ENCODE data around the gene AKR1C3. TPM values are rescaled to one million over a fixed set of nuclear protein-coding genes. Genes with fewer than 3 reads are reported as not detected.

The AKR1C3 gene
- total RNA-seq, 1 experiment from 2014 or later: 0.55 TPM

DNA sequence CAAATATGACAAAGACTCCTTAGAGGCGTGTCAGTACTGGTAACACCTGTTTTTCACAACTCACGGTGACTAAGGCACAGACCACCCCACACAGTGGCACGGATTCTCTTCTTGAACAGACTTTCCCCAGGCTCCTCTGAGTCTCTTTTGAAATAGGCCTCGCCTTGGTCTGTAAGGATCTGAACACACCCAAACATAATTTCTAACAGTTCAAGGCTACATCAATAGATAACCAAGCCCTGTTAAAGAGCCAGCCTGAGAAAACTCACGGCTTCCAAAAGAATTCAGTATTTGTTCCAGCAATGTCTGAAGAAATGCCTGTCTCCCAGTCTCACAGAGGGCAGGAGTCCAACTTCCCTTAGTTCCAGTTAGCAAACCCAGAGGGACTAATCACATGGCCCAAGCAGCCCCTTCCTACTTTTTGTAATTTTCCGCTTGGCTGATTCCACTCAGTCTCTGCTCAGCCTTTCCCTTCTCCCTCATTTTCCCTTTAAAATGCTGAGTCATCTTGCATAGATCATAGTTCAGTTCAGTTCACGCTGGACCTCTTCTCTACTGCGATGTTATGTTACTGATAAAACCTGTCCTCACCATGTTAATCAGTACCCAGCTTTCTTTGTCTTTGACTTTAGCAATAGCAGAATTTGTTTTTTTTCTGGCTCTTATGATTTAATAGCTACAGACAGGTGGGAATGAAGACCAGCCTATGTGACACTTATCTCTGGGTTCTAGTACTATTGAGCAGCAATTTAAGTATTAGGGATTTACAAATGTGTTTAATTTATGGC lies 22.6 kb upstream of the AKR1C3 start:
- H3K4me3 ChIP-seq: no peak overlapping the region
- no peak overlapping the region for H3K27ac ChIP-seq
- no peaks in the 10 kb centered on the region for H3K9me3 ChIP-seq (replicated peaks)
- DNase-seq (ENCODE audit: low read depth in 1 of 2, low spot score in 2 of 2): peak in 1 of 2 experiments; percentile 3
- H3K4me1 ChIP-seq (replicated peaks): no peaks in the 10 kb centered on the region
- no peaks in the 10 kb centered on the region for H3K36me3 ChIP-seq
- 0 out of 2 replicates have a peak, but pooled peaks cover 2% of the 10 kb centered on the region for H3K27me3 ChIP-seq (replicated peaks)

DNA sequence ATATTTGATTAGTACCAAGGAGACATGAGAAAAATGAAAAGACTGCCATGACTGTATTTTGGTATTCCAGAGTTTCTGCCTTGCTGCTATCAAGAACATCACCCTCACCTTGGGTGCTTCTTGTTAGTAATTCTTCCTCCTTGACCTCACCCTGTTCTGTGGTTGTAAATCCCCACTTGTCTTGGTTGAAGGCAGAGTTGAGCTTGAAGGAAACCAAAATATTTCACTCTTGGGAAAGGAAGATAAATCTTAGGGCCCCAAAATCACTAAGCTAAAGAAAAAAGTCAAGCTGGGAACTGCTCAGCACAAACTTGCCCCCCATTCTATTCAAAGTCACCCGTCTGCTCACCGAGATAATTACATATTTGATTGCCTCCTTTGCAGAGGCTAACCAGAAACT lies 20.6 kb upstream of the AKR1C3 start:
- Histone ChIP-seq H3K9me3 (replicated peaks) (no peaks in the 10 kb centered on the region), H3K27me3 (replicated peaks) (0 out of 2 replicates have a peak, but pooled peaks cover 3% of the 10 kb centered on the region), H3K4me1 (replicated peaks) (no peaks in the 10 kb centered on the region), H3K27ac (no peak overlapping the region), H3K36me3 (no peaks in the 10 kb centered on the region), H3K4me3 (no peak overlapping the region)
- no peak for DNase-seq (ENCODE audit: low read depth in 1 of 2, low spot score in 2 of 2)

DNA sequence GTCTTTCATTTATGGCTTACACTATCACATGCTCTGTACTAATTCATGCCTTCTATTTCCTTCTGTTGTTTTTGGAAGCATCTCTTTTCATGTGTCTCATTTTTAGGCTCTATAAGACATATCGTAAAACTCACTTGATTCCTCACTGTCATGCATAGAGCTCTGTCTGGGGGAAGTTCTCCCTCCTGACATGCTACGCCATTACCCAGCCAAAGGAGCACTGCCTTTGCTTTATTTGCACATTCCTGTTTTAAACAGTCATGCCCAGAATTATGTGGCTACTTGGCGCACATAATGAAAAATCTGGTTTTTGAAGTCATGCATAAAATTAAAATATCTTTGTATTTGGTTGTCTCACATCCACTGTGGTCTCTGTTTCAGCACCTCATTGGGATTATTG lies 17.6 kb upstream of the AKR1C3 start:
- Histone ChIP-seq H3K9me3 (replicated peaks) (no peaks in the 10 kb centered on the region), H3K4me3 (no peak overlapping the region), H3K27me3 (replicated peaks) (0 out of 2 replicates have a peak, but pooled peaks cover 3% of the 10 kb centered on the region), H3K4me1 (replicated peaks) (no peaks in the 10 kb centered on the region), H3K36me3 (no peaks in the 10 kb centered on the region), H3K27ac (no peak overlapping the region)
- DNase-seq (ENCODE audit: low read depth in 1 of 2, low spot score in 2 of 2): no peak

DNA sequence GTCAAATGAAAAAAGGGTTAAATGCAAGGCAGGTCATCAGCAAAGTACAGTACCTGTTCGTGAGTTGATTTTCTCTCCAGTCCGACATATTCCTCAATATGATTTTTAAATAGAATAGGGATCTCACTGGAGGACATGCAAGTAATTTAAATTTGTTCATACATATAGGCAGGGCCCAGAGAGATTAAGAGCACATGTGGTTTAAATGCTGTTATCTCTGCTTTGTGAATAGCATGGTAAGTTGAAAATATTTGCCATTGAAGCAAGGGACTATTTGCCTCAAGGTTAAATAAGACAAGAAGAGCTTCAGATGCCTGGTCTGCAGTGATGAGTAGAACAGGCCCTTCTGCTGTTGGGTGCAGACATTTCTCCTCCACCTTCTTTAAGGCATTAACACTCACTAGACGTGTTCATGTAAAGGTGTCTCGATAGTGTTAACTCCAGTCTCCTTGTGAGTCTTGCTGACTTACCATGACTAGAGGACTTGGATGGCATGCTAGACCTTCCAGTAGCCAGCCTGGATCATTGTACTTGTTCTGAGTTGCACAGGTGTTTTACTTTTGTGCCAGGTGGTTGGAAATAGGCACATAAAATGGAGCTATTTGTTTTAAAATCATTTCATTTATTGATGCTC lies 15.6 kb upstream of the AKR1C3 start:
- no peak overlapping the region for H3K4me3 ChIP-seq
- no peak for DNase-seq (ENCODE audit: low read depth in 1 of 2, low spot score in 2 of 2)
- H3K27ac ChIP-seq: no peak overlapping the region
- no peaks in the 10 kb centered on the region for H3K4me1 ChIP-seq (replicated peaks)
- 0 out of 2 replicates have a peak, but pooled peaks cover 3% of the 10 kb centered on the region for H3K27me3 ChIP-seq (replicated peaks)
- no peaks in the 10 kb centered on the region for H3K36me3 ChIP-seq
- H3K9me3 ChIP-seq (replicated peaks): no peaks in the 10 kb centered on the region

DNA sequence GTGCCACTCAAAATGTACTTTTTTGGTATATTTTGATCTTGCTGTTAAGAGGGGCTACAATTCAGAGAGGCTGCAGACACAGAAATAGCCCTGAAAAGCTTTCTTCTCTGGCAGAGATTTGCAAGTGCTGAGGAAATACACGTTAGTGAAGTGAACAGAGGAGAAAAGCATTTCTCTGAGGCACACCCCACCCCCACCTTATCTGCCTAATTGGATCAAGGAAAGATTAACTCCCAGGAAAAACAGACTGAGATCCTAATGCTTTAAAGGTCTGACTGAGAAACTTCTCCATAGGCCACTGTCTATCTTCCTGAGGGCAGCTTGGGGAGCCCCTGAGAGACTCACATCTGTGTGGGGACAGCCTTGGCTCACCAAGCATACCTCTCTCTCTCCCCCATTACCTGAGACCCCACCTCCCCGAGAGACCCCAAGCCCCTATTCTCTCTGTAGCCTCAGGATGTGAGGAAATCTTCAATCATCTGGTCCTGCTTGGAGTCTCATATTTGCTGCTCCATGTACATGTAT lies 14.8 kb upstream of the AKR1C3 start:
- Histone ChIP-seq H3K27ac (no peak overlapping the region), H3K4me3 (no peak overlapping the region), H3K4me1 (replicated peaks) (no peaks in the 10 kb centered on the region), H3K9me3 (replicated peaks) (no peaks in the 10 kb centered on the region), H3K36me3 (no peaks in the 10 kb centered on the region), H3K27me3 (replicated peaks) (0 out of 2 replicates have a peak, but pooled peaks cover 3% of the 10 kb centered on the region)
- DNase-seq (ENCODE audit: low read depth in 1 of 2, low spot score in 2 of 2): no peak

DNA sequence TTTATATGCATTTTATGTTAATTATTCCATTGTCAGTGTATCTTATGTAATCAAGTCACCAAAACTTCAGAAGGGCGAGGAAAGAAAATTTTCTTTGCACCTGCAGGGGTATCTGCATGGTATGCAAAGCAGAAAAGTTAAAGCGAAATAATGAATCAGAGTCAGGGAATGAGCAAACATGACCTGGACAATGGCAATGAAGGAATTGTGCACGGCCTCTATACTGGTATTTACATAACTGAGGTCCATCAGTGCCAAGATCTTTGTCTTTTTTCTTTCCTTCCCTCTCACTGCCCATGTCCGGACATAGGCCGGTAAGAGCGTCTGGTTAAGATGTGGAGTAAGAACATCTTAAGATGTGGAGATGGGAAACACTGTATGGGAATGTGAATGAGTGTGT lies 14.4 kb upstream of the AKR1C3 start:
- no peaks in the 10 kb centered on the region for H3K36me3 ChIP-seq
- no peaks in the 10 kb centered on the region for H3K4me1 ChIP-seq (replicated peaks)
- H3K4me3 ChIP-seq: no peak overlapping the region
- H3K27ac ChIP-seq: no peak overlapping the region
- 0 out of 2 replicates have a peak, but pooled peaks cover 3% of the 10 kb centered on the region for H3K27me3 ChIP-seq (replicated peaks)
- DNase-seq (ENCODE audit: low read depth in 1 of 2, low spot score in 2 of 2): no peak
- no peaks in the 10 kb centered on the region for H3K9me3 ChIP-seq (replicated peaks)

DNA sequence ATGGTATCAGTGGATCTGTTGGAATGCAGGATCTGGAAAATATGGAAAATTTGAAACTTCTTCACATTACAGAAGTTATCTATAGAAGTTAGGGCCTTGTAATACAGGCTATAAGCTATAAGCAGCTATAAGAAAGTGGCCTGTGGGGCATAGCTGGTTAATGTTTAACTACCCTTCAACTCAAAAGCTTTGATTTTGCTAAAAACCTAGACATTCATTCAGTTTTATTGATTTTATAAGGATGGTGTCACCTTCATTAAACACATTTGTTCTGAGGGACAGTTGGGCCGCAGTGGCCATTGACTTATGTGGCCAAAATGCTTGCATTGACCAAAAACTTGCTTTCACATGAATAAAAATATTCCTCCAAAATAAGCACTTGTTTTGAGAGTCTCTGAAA lies 13.1 kb upstream of the AKR1C3 start:
- Histone ChIP-seq H3K36me3 (no peaks in the 10 kb centered on the region), H3K27me3 (replicated peaks) (0 out of 2 replicates have a peak, but pooled peaks cover 3% of the 10 kb centered on the region), H3K27ac (no peak overlapping the region), H3K4me3 (no peak overlapping the region), H3K4me1 (replicated peaks) (no peaks in the 10 kb centered on the region), H3K9me3 (replicated peaks) (no peaks in the 10 kb centered on the region)
- DNase-seq (ENCODE audit: low read depth in 1 of 2, low spot score in 2 of 2): no peak

DNA sequence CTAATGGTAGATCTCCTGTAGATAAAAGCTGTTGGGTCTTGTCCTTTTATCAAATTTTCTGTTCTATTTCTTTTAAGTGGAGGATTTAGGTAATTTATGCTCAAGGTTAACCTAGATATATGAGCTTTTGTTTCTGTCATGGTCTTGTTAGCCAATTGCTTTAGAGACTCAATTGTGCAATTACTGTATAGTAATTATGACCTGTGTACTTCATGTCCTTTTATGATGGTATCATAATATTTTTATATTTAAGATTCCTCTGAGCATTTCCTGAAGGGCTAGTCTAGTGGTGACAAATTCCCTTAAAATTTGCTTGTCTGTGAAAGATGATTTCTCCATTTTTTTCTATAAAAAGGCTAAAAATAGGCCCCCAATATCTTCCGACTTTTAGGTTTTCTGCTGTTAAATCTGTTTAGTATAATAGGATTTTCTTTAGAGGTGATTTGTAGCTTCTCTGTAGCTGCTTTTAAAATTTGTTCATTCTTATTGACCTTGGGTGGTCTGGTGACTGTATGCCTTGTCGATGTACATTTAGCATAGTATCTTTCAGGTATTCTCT lies 5.4 kb upstream of the AKR1C3 start:
- 0 out of 2 replicates have a peak, but pooled peaks cover 3% of the 10 kb centered on the region for H3K27me3 ChIP-seq (replicated peaks)
- H3K27ac ChIP-seq: no peak overlapping the region
- no peaks in the 10 kb centered on the region for H3K4me1 ChIP-seq (replicated peaks)
- H3K9me3 ChIP-seq (replicated peaks): no peaks in the 10 kb centered on the region
- no peak overlapping the region for H3K4me3 ChIP-seq
- DNase-seq (ENCODE audit: low read depth in 1 of 2, low spot score in 2 of 2): no peak
- H3K36me3 ChIP-seq: no peaks in the 10 kb centered on the region

DNA sequence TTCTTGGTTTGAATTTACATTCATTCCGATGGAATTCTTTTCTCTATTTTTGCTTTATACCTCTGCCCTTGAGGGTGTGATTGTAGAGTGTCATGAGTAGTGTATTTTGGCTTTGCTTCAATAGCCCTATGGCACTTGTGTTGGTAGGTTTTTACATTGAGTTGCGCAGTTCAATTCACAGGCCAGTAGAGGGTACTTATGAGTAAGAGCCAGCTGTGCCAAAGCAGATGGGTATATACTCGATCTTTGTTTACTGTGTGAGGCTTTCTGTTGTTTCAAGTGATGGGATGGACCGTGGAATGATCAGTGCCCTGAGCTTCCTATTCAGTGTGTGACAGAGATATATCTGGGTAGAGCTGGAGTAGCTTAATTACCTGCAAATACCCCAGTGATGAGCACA lies 4.3 kb upstream of the AKR1C3 start:
- DNase-seq (ENCODE audit: low read depth in 1 of 2, low spot score in 2 of 2): no peak
- no peaks in the 10 kb centered on the region for H3K36me3 ChIP-seq
- H3K4me3 ChIP-seq: no peak overlapping the region
- no peaks in the 10 kb centered on the region for H3K4me1 ChIP-seq (replicated peaks)
- no peaks in the 10 kb centered on the region for H3K9me3 ChIP-seq (replicated peaks)
- 0 out of 2 replicates have a peak, but pooled peaks cover 3% of the 10 kb centered on the region for H3K27me3 ChIP-seq (replicated peaks)
- no peak overlapping the region for H3K27ac ChIP-seq

DNA sequence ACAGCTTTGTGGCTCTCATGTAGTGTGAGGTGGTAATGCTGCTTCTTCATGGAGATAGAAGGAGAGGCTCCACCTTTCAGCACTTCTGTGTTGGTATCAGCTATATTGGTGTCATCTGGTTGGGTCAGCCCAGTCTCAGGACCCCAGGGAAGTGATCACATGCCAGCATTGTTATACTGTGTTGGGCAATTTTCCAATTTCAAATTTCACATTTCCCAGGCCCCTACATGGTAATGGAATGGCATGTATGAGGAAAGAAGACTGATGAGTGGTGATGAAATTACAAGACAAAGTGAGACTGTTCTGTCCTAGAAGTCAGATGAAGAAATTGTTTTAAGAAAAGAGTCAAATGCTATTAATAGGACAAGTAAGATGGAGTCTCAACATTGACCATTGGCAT lies 3.7 kb upstream of the AKR1C3 start:
- Histone ChIP-seq H3K4me3 (no peak overlapping the region), H3K27ac (no peak overlapping the region), H3K36me3 (no peaks in the 10 kb centered on the region), H3K9me3 (replicated peaks) (no peaks in the 10 kb centered on the region), H3K4me1 (replicated peaks) (no peaks in the 10 kb centered on the region), H3K27me3 (replicated peaks) (0 out of 2 replicates have a peak, but pooled peaks cover 3% of the 10 kb centered on the region)
- DNase-seq (ENCODE audit: low read depth in 1 of 2, low spot score in 2 of 2): no peak

DNA sequence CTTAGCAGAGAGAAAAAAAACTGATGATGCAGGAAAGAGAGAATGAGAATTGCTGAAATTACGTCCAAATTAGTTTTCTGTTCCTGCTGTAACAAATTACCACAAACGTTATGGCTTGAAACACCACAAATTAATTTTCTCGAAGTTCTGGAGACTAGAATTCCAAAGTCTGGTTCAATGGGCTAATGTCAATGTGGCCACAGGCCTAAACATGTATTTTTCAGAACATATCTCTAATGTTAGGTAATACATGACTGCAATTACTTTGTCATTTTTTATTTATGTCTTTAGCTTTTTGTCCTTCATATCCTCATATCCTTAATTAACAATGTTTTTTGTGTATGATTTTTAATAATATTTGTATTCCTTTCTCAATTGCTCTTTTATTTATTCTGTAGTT lies 3.0 kb upstream of the AKR1C3 start:
- Histone ChIP-seq H3K4me3 (no peak overlapping the region), H3K4me1 (replicated peaks) (no peaks in the 10 kb centered on the region), H3K9me3 (replicated peaks) (no peaks in the 10 kb centered on the region), H3K36me3 (no peaks in the 10 kb centered on the region), H3K27me3 (replicated peaks) (0 out of 2 replicates have a peak, but pooled peaks cover 3% of the 10 kb centered on the region), H3K27ac (no peak overlapping the region)
- DNase-seq (ENCODE audit: low read depth in 1 of 2, low spot score in 2 of 2): no peak

DNA sequence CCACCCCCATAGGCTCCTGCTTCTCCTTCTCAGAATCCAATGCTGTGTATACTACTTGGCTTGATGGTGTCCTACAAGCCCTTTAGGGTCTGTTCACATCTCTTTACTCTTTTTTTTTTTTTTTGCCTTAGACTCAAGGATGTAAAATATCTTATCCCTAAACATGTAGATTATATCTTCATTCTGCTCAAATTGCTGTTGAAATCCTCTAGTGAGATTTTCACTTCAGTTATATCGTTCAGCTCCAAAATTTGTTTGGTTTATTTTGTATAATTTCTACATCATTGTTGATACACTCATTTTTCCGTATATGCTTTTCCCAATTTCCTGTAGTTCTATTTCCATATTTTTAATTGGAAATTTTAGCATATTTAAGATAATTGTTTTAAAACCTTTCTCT lies 1.8 kb upstream of the AKR1C3 start:
- H3K4me3 ChIP-seq: no peak overlapping the region
- H3K36me3 ChIP-seq: no peaks in the 10 kb centered on the region
- H3K27me3 ChIP-seq (replicated peaks): 0 out of 2 replicates have a peak, but pooled peaks cover 3% of the 10 kb centered on the region
- no peak for DNase-seq (ENCODE audit: low read depth in 1 of 2, low spot score in 2 of 2)
- no peak overlapping the region for H3K27ac ChIP-seq
- no peaks in the 10 kb centered on the region for H3K9me3 ChIP-seq (replicated peaks)
- H3K4me1 ChIP-seq (replicated peaks): no peaks in the 10 kb centered on the region

DNA sequence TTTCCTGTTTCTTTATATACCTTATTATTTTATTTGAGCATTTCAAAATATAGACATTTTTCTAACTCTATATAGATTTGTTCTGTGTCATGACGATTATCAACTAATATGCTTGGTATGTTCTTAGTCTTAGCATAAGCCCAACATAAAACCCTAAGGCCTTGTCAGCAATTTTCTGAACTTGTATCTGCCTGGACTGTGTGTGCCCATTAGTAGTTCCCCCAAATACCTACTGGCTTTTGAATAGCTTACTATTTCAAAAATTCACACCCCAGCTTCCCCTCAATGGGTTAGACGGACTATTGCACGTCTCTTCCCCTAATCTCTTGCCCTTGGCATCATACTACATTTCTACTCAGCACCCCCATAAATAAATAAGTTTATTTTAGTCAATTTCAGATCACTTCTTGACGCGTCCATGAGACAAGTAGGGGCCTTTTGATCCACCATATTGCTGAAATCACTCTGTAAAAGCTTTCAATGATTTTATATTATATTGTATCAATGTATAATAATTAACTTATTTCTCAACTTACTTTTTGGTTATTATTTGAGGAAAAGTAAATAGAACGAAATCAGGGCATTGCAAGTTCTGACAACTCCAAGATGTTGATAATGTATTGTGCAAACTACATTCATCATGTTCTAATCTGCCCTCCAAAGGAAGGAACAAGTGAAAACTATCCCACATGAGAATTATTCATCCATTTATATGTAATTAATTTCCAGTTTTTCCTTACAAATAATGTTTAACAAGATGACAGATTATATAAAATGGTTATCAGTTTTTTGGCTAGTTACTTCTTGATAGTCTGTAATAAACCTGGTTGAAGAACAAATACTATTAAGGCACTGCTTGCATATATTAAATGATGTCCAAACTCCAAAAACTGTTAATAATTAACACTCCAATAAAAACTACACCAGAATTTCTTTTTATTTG lies 1.1 kb upstream of the AKR1C3 start:
- no peaks in the 10 kb centered on the region for H3K9me3 ChIP-seq (replicated peaks)
- no peak for DNase-seq (ENCODE audit: low read depth in 1 of 2, low spot score in 2 of 2)
- 0 out of 2 replicates have a peak, but pooled peaks cover 3% of the 10 kb centered on the region for H3K27me3 ChIP-seq (replicated peaks)
- H3K4me3 ChIP-seq: no peak overlapping the region
- H3K27ac ChIP-seq: no peak overlapping the region
- no peaks in the 10 kb centered on the region for H3K36me3 ChIP-seq
- H3K4me1 ChIP-seq (replicated peaks): no peaks in the 10 kb centered on the region

All from SJSA1 (cell line).